ENCODE results near the gene MYBPC2. TPM values are rescaled to one million over a fixed set of nuclear protein-coding genes. Genes with fewer than 3 reads are reported as not detected.

Gene MYBPC2
- total RNA-seq, 1 donor = not detected

DNA sequence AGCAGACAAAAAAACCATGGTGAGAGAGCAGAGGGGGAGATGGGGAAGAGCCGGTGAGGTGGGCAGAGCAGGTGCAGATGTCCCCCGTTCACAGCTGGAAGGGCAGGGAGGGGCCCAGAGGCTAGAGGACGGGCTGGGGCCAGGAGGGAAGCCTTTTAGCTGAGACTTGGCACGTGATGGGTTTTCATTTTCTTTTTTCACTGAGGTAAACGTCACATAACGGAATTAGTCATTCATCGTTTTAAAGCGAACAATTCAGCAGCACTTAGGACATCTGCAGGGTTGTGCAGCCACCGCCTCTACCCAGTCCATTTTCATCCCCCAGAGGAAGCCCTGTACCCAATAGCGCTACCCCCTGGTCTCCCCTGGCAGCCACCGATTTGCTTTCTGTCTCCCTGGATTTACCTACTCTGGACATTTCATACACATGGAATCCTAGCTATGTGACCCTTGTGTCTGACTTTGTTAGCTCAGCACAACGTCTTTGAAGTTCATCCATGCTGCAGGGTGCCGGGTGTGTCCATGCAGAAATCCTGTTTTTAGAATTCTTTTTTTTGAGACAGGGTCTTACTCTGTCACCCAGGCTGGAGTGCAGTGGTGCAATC lies 27.6 kb downstream of the MYBPC2 start:
- TF ChIP-seq, protein P1, sequence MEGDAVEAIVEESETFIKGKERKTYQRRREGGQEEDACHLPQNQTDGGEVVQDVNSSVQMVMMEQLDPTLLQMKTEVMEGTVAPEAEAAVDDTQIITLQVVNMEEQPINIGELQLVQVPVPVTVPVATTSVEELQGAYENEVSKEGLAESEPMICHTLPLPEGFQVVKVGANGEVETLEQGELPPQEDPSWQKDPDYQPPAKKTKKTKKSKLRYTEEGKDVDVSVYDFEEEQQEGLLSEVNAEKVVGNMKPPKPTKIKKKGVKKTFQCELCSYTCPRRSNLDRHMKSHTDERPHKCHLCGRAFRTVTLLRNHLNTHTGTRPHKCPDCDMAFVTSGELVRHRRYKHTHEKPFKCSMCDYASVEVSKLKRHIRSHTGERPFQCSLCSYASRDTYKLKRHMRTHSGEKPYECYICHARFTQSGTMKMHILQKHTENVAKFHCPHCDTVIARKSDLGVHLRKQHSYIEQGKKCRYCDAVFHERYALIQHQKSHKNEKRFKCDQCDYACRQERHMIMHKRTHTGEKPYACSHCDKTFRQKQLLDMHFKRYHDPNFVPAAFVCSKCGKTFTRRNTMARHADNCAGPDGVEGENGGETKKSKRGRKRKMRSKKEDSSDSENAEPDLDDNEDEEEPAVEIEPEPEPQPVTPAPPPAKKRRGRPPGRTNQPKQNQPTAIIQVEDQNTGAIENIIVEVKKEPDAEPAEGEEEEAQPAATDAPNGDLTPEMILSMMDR (IDR thresholded peaks at IDR 0.05; ENCODE audit: extremely low read depth, low read depth, low read length) = no peak
- Histone ChIP-seq H3K9me3 (ENCODE audit: low read depth, low read length) (no peaks in the 10 kb centered on the region), H3K79me2 (ENCODE audit: insufficient read depth, low read length) (no peaks in the 10 kb centered on the region), H4K20me1 (ENCODE audit: insufficient read depth, low read length) (no peaks in the 10 kb centered on the region), H3K27ac (ENCODE audit: low read depth, low read length) (no peak overlapping the region), H3K4me3 (ENCODE audit: insufficient read depth, low read length) (no peak overlapping the region), H2AFZ (ENCODE audit: low read length) (no peak overlapping the region), H3K36me3 (ENCODE audit: insufficient read depth, low read length) (no peaks in the 10 kb centered on the region), H3K4me2 (ENCODE audit: insufficient read depth, low read length) (peak overlapping the region; percentile 14), H3K27me3 (ENCODE audit: insufficient read depth, low read length) (peaks cover 13% of the 10 kb centered on the region), H3K4me1 (ENCODE audit: insufficient read depth, low read length) (peaks cover 8% of the 10 kb centered on the region)
- DNase-seq (ENCODE audit: insufficient read length, low spot score, missing footprints) = peak; percentile 90

DNA sequence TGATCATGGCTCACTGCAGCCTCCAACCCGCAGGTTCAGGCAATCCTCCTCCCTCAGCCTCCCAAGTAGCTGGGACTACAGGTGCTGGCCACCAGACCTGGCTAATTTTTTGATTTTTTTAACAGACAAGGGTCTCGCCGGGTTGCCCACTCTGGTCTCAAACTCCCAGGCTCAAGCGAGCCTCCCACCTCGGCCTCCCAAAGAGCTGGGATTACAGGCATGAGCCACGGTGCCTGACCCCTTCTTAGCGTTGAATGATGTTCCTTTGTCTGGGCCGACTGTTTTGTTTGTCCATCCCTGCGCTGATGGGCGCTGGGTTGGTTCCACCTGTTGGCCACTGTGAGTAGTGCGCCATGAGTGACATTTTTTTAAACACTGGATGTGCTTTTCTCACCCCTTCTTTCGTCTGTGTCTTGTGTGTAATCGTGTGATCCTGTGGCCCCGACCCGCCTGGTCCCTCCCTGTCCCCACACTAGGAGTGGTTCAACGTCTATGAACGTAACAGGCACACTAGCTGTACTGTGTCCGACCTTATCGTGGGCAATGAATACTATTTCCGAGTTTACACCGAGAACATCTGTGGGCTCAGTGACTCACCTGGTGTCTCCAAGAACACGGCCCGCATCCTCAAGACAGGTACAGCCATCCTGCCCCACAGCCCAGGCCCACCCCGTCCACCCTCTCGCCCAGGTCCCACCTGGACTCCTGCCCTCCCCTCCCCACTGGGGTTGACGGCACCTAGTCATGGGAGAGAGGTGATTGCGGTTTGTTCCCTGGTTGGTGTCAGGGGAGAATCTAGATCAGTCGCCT lies 28.6 kb downstream of the MYBPC2 start:
- no peak overlapping the region for H3K4me3 ChIP-seq (ENCODE audit: insufficient read depth, low read length)
- H3K79me2 ChIP-seq (ENCODE audit: insufficient read depth, low read length) = no peaks in the 10 kb centered on the region
- peak overlapping the region; percentile 56 for H2AFZ ChIP-seq (ENCODE audit: low read length)
- H4K20me1 ChIP-seq (ENCODE audit: insufficient read depth, low read length) = no peaks in the 10 kb centered on the region
- no peak overlapping the region for H3K27ac ChIP-seq (ENCODE audit: low read depth, low read length)
- peak; percentile 99 for DNase-seq (ENCODE audit: insufficient read length, low spot score, missing footprints)
- H3K9me3 ChIP-seq (ENCODE audit: low read depth, low read length) = no peaks in the 10 kb centered on the region
- peaks cover 8% of the 10 kb centered on the region for H3K4me1 ChIP-seq (ENCODE audit: insufficient read depth, low read length)
- H3K27me3 ChIP-seq (ENCODE audit: insufficient read depth, low read length) = peaks cover 13% of the 10 kb centered on the region
- no peak overlapping the region for H3K4me2 ChIP-seq (ENCODE audit: insufficient read depth, low read length)
- TF ChIP-seq, protein P1 (IDR thresholded peaks at IDR 0.05; ENCODE audit: extremely low read depth, low read depth, low read length) = peak; percentile 81
- H3K36me3 ChIP-seq (ENCODE audit: insufficient read depth, low read length) = no peaks in the 10 kb centered on the region

DNA sequence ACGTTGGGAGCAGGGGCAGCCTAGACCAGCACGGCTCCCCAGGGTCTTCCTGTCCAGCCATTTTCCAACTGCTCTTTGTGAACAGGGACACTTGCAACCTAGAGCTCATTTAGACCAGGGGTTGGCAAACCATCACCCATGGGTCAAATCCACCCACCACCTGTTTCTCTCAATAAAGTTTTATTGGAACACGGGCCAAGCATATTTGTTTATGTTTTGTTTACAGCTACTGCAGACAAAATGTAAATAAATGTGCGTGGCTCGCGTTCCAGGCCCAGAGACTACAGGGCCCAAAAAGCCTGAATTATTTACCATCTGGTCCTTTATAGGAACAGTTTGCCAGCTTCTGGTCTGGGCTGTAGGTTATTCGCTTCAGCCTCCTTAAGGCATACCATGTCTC lies 30.3 kb downstream of the MYBPC2 start:
- H4K20me1 ChIP-seq (ENCODE audit: insufficient read depth, low read length) = no peaks in the 10 kb centered on the region
- H2AFZ ChIP-seq (ENCODE audit: low read length) = no peak overlapping the region
- H3K79me2 ChIP-seq (ENCODE audit: insufficient read depth, low read length) = no peaks in the 10 kb centered on the region
- peak; percentile 61 for DNase-seq (ENCODE audit: insufficient read length, low spot score, missing footprints)
- H3K4me1 ChIP-seq (ENCODE audit: insufficient read depth, low read length) = peaks cover 8% of the 10 kb centered on the region
- TF ChIP-seq, protein P1 (IDR thresholded peaks at IDR 0.05; ENCODE audit: extremely low read depth, low read depth, low read length) = no peak
- H3K4me2 ChIP-seq (ENCODE audit: insufficient read depth, low read length) = no peak overlapping the region
- no peak overlapping the region for H3K4me3 ChIP-seq (ENCODE audit: insufficient read depth, low read length)
- H3K27ac ChIP-seq (ENCODE audit: low read depth, low read length) = no peak overlapping the region
- H3K9me3 ChIP-seq (ENCODE audit: low read depth, low read length) = no peaks in the 10 kb centered on the region
- H3K27me3 ChIP-seq (ENCODE audit: insufficient read depth, low read length) = peaks cover 4% of the 10 kb centered on the region
- H3K36me3 ChIP-seq (ENCODE audit: insufficient read depth, low read length) = no peaks in the 10 kb centered on the region

DNA sequence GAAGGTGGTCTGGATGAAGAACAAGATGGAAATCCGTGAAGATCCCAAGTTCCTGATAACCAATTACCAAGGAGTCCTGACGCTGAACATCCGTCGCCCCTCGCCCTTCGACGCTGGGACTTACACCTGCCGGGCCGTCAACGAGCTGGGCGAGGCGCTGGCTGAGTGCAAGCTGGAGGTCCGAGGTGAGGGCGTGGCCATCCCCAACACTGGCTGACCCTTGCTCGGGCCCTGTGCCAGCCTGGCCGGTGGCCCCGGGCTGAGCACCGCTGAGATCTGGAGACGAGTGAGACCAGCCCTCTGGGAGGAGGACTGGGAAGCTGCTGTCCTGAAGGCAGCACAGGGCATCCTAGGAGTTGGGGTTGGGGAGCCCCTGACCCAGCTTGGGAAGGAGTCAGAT lies 31.7 kb downstream of the MYBPC2 start:
- Histone ChIP-seq H3K9me3 (ENCODE audit: low read depth, low read length) (no peaks in the 10 kb centered on the region), H3K27me3 (ENCODE audit: insufficient read depth, low read length) (no peaks in the 10 kb centered on the region), H3K36me3 (ENCODE audit: insufficient read depth, low read length) (no peaks in the 10 kb centered on the region), H3K4me2 (ENCODE audit: insufficient read depth, low read length) (no peak overlapping the region), H3K27ac (ENCODE audit: low read depth, low read length) (no peak overlapping the region), H3K79me2 (ENCODE audit: insufficient read depth, low read length) (no peaks in the 10 kb centered on the region), H2AFZ (ENCODE audit: low read length) (no peak overlapping the region), H3K4me1 (ENCODE audit: insufficient read depth, low read length) (peaks cover 8% of the 10 kb centered on the region), H4K20me1 (ENCODE audit: insufficient read depth, low read length) (no peaks in the 10 kb centered on the region), H3K4me3 (ENCODE audit: insufficient read depth, low read length) (no peak overlapping the region)
- DNase-seq (ENCODE audit: insufficient read length, low spot score, missing footprints) = no peak
- TF ChIP-seq, protein P1 (IDR thresholded peaks at IDR 0.05; ENCODE audit: extremely low read depth, low read depth, low read length) = no peak

Data from osteoblast (primary cell).